GM23338 (cell line): ENCODE results near the gene CASK. TPM values are rescaled to one million over a fixed set of nuclear protein-coding genes. Genes with fewer than 3 reads are reported as not detected.

Experiments
- ATAC-seq: fragments of 200-7000 bp; cut with Tn5 transposase; 3 replicates; pipeline ENCODE4 v1.9.1; 2020
- DNase-seq: peaks from one replicate; pipeline ENCODE4 v3.0.0-alpha.2; 2015; ENCODE audit warnings: low spot score
- H2AFZ ChIP-seq: fragments of 200-600 bp; sonication (generic); 2 replicates; pipeline ENCODE4 v1.8.0; 2016; ENCODE audit warnings: antibody characterized with exemption, mild to moderate bottlenecking, moderate library complexity
- H3F3A ChIP-seq: fragments of 200-600 bp; sonication (generic); replicated peaks from 2 replicates; pipeline ENCODE4 v1.8.0; 2017; ENCODE audit warnings: antibody characterized with exemption, mixed run types, low read depth
- H3K27ac ChIP-seq: fragments of 200-600 bp; sonication (generic); 2 replicates; pipeline ENCODE4 v1.6.1; 2016; ENCODE audit warnings: low read depth
- H3K27me3 ChIP-seq: fragments of 200-600 bp; sonication (generic); 2 replicates; pipeline ENCODE4 v1.8.0; 2016; ENCODE audit warnings: mild to moderate bottlenecking, mixed run types, moderate library complexity; ENCODE audit not compliant: insufficient read depth
- H3K36me3 ChIP-seq: fragments of 200-600 bp; sonication (generic); 2 replicates; pipeline ENCODE4 v1.8.0; 2016; ENCODE audit warnings: mild to moderate bottlenecking; ENCODE audit not compliant: insufficient read depth
- H3K4me1 ChIP-seq: fragments of 200-600 bp; sonication (generic); 2 replicates; pipeline ENCODE4 v1.8.0; 2016; ENCODE audit warnings: mild to moderate bottlenecking, moderate library complexity; ENCODE audit not compliant: insufficient read depth
- H3K4me2 ChIP-seq: fragments of 200-600 bp; sonication (generic); 2 replicates; pipeline ENCODE4 v1.7.1; 2017; ENCODE audit warnings: mixed run types
- H3K4me3 ChIP-seq: fragments of 200-600 bp; sonication (generic); 2 replicates; pipeline ENCODE4 v1.6.1; 2016; ENCODE audit warnings: mixed run types
- H3K79me2 ChIP-seq: fragments of 200-600 bp; sonication (generic); replicated peaks from 2 replicates; pipeline ENCODE4 v1.8.0; 2017; ENCODE audit warnings: mild to moderate bottlenecking; ENCODE audit not compliant: insufficient read depth
- H3K9me2 ChIP-seq: fragments of 200-600 bp; sonication (generic); 2 replicates; pipeline ENCODE4 v1.8.0; 2017; ENCODE audit not compliant: insufficient read depth
- H4K20me1 ChIP-seq: fragments of 200-600 bp; sonication (generic); replicated peaks from 2 replicates; pipeline ENCODE4 v1.8.0; 2017; ENCODE audit warnings: mild to moderate bottlenecking; ENCODE audit not compliant: insufficient read depth
- H3K27ac Mint-ChIP-seq: 2 replicates; pipeline ENCODE4 v1.8.0; 2020; ENCODE audit warnings: inconsistent platforms, mild to moderate bottlenecking, moderate library complexity, mixed read lengths
- H3K27me3 Mint-ChIP-seq: 3 replicates; pipeline ENCODE4 v1.8.0; 2022; ENCODE audit warnings: low read depth, mild to moderate bottlenecking, moderate library complexity, mixed read lengths, inconsistent platforms; ENCODE audit not compliant: insufficient read depth, poor library complexity
- H3K36me3 Mint-ChIP-seq: 3 replicates; pipeline ENCODE4 v1.8.0; 2021; ENCODE audit warnings: low read depth, mild to moderate bottlenecking, inconsistent platforms, moderate library complexity, mixed read lengths
- H3K4me1 Mint-ChIP-seq: 3 replicates; pipeline ENCODE4 v1.8.0; 2020; ENCODE audit warnings: mild to moderate bottlenecking, inconsistent platforms, mixed read lengths
- H3K4me3 Mint-ChIP-seq: 3 replicates; pipeline ENCODE4 v1.8.0; 2021; ENCODE audit warnings: moderate library complexity, mild to moderate bottlenecking, inconsistent platforms, mixed read lengths
- H3K9me3 Mint-ChIP-seq: 3 replicates; pipeline ENCODE4 v1.8.0; 2020; ENCODE audit warnings: moderate library complexity, mild to moderate bottlenecking, inconsistent platforms, mixed read lengths
- CREB1 ChIP-seq: fragments of 250-450 bp; sonication (Bioruptor Pico); IDR thresholded peaks from 2 replicates; pipeline ENCODE4 v1.5.0; 2020; ENCODE audit warnings: low read depth, mild to moderate bottlenecking, moderate library complexity
- EZH2 ChIP-seq: fragments of 200-600 bp; sonication (generic); IDR thresholded peaks from one replicate; pipeline ENCODE4 v1.8.0; 2017; ENCODE audit warnings: antibody characterized with exemption, mild to moderate bottlenecking, low read depth; ENCODE audit not compliant: unreplicated experiment
- EZH2phosphoT487 ChIP-seq: fragments of 200-600 bp; sonication (generic); IDR thresholded peaks from one replicate; pipeline ENCODE4 v1.8.1; 2018; ENCODE audit warnings: antibody characterized with exemption; ENCODE audit not compliant: unreplicated experiment
- JUNB ChIP-seq: IDR thresholded peaks from one replicate; pipeline ENCODE4 v1.6.1; 2016; ENCODE audit warnings: antibody characterized with exemption; ENCODE audit not compliant: unreplicated experiment
- NANOG ChIP-seq: IDR thresholded peaks from 2 replicates; pipeline ENCODE4 v1.6.1; 2016; ENCODE audit warnings: antibody characterized with exemption, borderline replicate concordance
- POLR2AphosphoS5 ChIP-seq: IDR thresholded peaks from 2 replicates; pipeline ENCODE4 v1.6.1; 2016; ENCODE audit warnings: antibody characterized with exemption, low read depth
- STAT1 ChIP-seq: IDR thresholded peaks from one replicate; pipeline ENCODE4 v1.6.1; 2016; ENCODE audit warnings: antibody characterized with exemption; ENCODE audit not compliant: unreplicated experiment
- ZNF114 ChIP-seq: fragments of 250-450 bp; sonication (Bioruptor Pico); IDR thresholded peaks from 2 replicates; pipeline ENCODE4 v1.5.0; 2020; ENCODE audit warnings: mild to moderate bottlenecking, moderate library complexity
- ZNF331 ChIP-seq: fragments of 250-450 bp; sonication (Bioruptor Pico); IDR thresholded peaks from 2 replicates; pipeline ENCODE4 v1.5.0; 2020; ENCODE audit warnings: low read depth, mild to moderate bottlenecking, moderate library complexity
- ZNF462 ChIP-seq: fragments of 250-450 bp; sonication (Bioruptor Pico); IDR thresholded peaks from 2 replicates; pipeline ENCODE4 v1.5.0; 2020; ENCODE audit warnings: mild to moderate bottlenecking, moderate library complexity
- polyA plus RNA-seq: library from polyadenylated mRNA; unstranded; fragments of >200 nt; fragmentation: Nextera tagmentation; extraction: Ambion mirVana; gene quantifications from 2 replicates; pipeline ENCODE4 v1.2.1, GENCODE V29; 2016
- total RNA-seq: library from RNA; depleted of rRNA; stranded (reverse); fragments of >200 nt; shearing (Covaris generic); gene quantifications from 2 replicates; pipeline ENCODE4 v1.2.3, GENCODE V29; 2014
- TF ChIP-seq, protein P1 (sequence below): IDR thresholded peaks from 2 replicates; pipeline ENCODE4 v1.6.1; 2016; ENCODE audit warnings: antibody characterized with exemption
- TF ChIP-seq, protein P2 (sequence below), 2 experiments: fragments of 200-600 bp in 1 of 2; sonication (generic) in 1 of 2; conservative IDR thresholded peaks; 2 replicates each; pipeline versions ENCODE4 v1.5.1 to v1.6.1; 2016 to 2017; ENCODE audit warnings: antibody characterized with exemption in 2 of 2, low read depth in 2 of 2, mild to moderate bottlenecking in 2 of 2, moderate library complexity in 1 of 2

CASK gene
- total and polyA plus RNA-seq, 2 experiments from 2014 or later = 15.3 to 44.4 TPM

- TF ChIP-seq, protein P1, sequence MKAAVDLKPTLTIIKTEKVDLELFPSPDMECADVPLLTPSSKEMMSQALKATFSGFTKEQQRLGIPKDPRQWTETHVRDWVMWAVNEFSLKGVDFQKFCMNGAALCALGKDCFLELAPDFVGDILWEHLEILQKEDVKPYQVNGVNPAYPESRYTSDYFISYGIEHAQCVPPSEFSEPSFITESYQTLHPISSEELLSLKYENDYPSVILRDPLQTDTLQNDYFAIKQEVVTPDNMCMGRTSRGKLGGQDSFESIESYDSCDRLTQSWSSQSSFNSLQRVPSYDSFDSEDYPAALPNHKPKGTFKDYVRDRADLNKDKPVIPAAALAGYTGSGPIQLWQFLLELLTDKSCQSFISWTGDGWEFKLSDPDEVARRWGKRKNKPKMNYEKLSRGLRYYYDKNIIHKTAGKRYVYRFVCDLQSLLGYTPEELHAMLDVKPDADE = no peak
- no peak for TF ChIP-seq EZH2phosphoT487
These were observed 289.1 kb downstream of the CASK start (continued) for GRCh38 chrX:41634284-41634683.

GRCh38 chrX:41630091-41630490, 293.3 kb downstream of the CASK start:
- Histone ChIP-seq H3K4me2 (no peak overlapping the region), H2AFZ (no peak overlapping the region), H3K27me3 (no peaks in the 10 kb centered on the region), H3K27ac (no peak overlapping the region), H3K4me1 (peaks cover 4% of the 10 kb centered on the region; the same call in 1 of the 2 replicates), H4K20me1 (no peaks in the 10 kb centered on the region), H3K36me3 (no peaks in the 10 kb centered on the region), H3K4me3 (no peak overlapping the region), H3F3A (no peaks in the 10 kb centered on the region), H3K9me2 (no peaks in the 10 kb centered on the region), H3K79me2 (no peaks in the 10 kb centered on the region)
- DNase-seq (no peak), ATAC-seq (no peak)
- 0 out of 3 replicates have a peak, but pooled peaks cover 5% of the 10 kb centered on the region for H3K36me3 Mint-ChIP-seq
- no peak overlapping the region for H3K27ac Mint-ChIP-seq
- H3K4me3 Mint-ChIP-seq = no peak overlapping the region
- no peaks in the 10 kb centered on the region; the same call in 1 of the 3 replicates for H3K4me1 Mint-ChIP-seq
- H3K9me3 Mint-ChIP-seq = no peaks in the 10 kb centered on the region
- H3K27me3 Mint-ChIP-seq = peaks cover 3% of the 10 kb centered on the region
- TF ChIP-seq, protein P1 = no peak
- no peak for TF ChIP-seq ZNF462 (CRISPR knock-in tag)
- TF ChIP-seq ZNF331 (CRISPR knock-in tag) = no peak
- no peak for TF ChIP-seq ZNF114 (CRISPR knock-in tag)
- TF ChIP-seq NANOG = no peak
- TF ChIP-seq EZH2 = no peak
- no peak for TF ChIP-seq EZH2phosphoT487
- TF ChIP-seq STAT1 = no peak
- no peak for TF ChIP-seq JUNB
- TF ChIP-seq, protein P2, sequence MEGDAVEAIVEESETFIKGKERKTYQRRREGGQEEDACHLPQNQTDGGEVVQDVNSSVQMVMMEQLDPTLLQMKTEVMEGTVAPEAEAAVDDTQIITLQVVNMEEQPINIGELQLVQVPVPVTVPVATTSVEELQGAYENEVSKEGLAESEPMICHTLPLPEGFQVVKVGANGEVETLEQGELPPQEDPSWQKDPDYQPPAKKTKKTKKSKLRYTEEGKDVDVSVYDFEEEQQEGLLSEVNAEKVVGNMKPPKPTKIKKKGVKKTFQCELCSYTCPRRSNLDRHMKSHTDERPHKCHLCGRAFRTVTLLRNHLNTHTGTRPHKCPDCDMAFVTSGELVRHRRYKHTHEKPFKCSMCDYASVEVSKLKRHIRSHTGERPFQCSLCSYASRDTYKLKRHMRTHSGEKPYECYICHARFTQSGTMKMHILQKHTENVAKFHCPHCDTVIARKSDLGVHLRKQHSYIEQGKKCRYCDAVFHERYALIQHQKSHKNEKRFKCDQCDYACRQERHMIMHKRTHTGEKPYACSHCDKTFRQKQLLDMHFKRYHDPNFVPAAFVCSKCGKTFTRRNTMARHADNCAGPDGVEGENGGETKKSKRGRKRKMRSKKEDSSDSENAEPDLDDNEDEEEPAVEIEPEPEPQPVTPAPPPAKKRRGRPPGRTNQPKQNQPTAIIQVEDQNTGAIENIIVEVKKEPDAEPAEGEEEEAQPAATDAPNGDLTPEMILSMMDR (conservative IDR thresholded peaks at IDR 0.05; ENCODE audit: low read depth in 2 of 2) = no peak
- no peak for TF ChIP-seq POLR2AphosphoS5
- no peak for TF ChIP-seq CREB1 (CRISPR knock-in tag)
